Fibroblast of lung (primary cell): ENCODE results near the gene ZEB2. TPM values are rescaled to one million over a fixed set of nuclear protein-coding genes. Genes with fewer than 3 reads are reported as not detected.
A peak's percentile ranks its signal among the peaks of the same experiment; 100 is the strongest.

Source experiments
- DNase-seq, 2 donors: peaks; one replicate each; pipeline versions ENCODE4 v3.0.0 to v3.0.0-alpha.2; 2010; ENCODE audit warnings: low read depth in 2 of 2
- H2AFZ ChIP-seq: 2 replicates; pipeline ENCODE4 v1.5.1; 2012; ENCODE audit warnings: low read length, control low read depth, inconsistent platforms
- H3K27ac ChIP-seq: 2 replicates; pipeline ENCODE4 v1.5.1; 2011; ENCODE audit warnings: low read length, control low read depth; ENCODE audit not compliant: insufficient read depth
- H3K27me3 ChIP-seq: 2 replicates; pipeline ENCODE4 v1.5.1; 2011; ENCODE audit warnings: mild to moderate bottlenecking, low read length; ENCODE audit not compliant: control insufficient read depth, insufficient read depth
- H3K36me3 ChIP-seq: 2 replicates; pipeline ENCODE4 v1.5.1; 2011; ENCODE audit warnings: low read length; ENCODE audit not compliant: control insufficient read depth, insufficient read depth
- H3K4me1 ChIP-seq: 2 replicates; pipeline ENCODE4 v1.5.1; 2011; ENCODE audit warnings: low read length; ENCODE audit not compliant: control insufficient read depth, insufficient read depth; ENCODE audit errors: extremely low read depth
- H3K4me2 ChIP-seq: 2 replicates; pipeline ENCODE4 v1.5.1; 2011; ENCODE audit warnings: low read length, control low read depth; ENCODE audit not compliant: insufficient read depth; ENCODE audit errors: extremely low read depth
- H3K4me3 ChIP-seq, 4 experiments: fragments of 200-600 bp in 1 of 4; sonication (generic) in 1 of 4; replicated peaks in 1 of 4; 2 replicates each; pipeline ENCODE4 v1.5.1; 2011 to 2016; ENCODE audit warnings: low read length in 4 of 4, low read depth in 3 of 4, mild to moderate bottlenecking in 3 of 4, control low read depth in 2 of 4, inconsistent platforms in 1 of 4, mixed read lengths in 1 of 4; ENCODE audit not compliant: insufficient read depth in 1 of 4; ENCODE audit errors: control extremely low read depth in 1 of 4
- H3K79me2 ChIP-seq: 2 replicates; pipeline ENCODE4 v1.5.1; 2012; ENCODE audit warnings: mild to moderate bottlenecking, low read length, inconsistent platforms; ENCODE audit not compliant: control insufficient read depth, insufficient read depth
- H3K9ac ChIP-seq: 2 replicates; pipeline ENCODE4 v1.5.1; 2011; ENCODE audit warnings: mild to moderate bottlenecking, low read length, control low read depth; ENCODE audit not compliant: insufficient read depth
- H3K9me3 ChIP-seq: 2 replicates; pipeline ENCODE4 v1.5.1; 2012; ENCODE audit warnings: low read depth, low read length; ENCODE audit not compliant: control insufficient read depth, insufficient read depth
- H4K20me1 ChIP-seq: 2 replicates; pipeline ENCODE4 v1.5.1; 2011; ENCODE audit warnings: low read length; ENCODE audit not compliant: control insufficient read depth, insufficient read depth; ENCODE audit errors: extremely low read depth
- EZH2 ChIP-seq: IDR thresholded peaks from 2 replicates; pipeline ENCODE4 v1.5.1; 2012; ENCODE audit warnings: low read length, control low read depth, mild to moderate bottlenecking; ENCODE audit errors: missing control alignments
- polyA plus RNA-seq, 2 donors: library from polyadenylated mRNA; depleted of rRNA in 1 of 2; stranded (reverse) in 1 of 2; unstranded in 1 of 2; fragments of >200 nt; gene quantifications; 2 replicates each; pipeline ENCODE4 v1.2.1, GENCODE V29; 2011 to 2012; ENCODE audit warnings: missing spikeins in 1 of 2
- total RNA-seq: library from RNA; depleted of rRNA; stranded (reverse); fragments of >200 nt; gene quantifications from 2 replicates; pipeline ENCODE4 v1.2.1, GENCODE V29; 2014
- TF ChIP-seq, protein P1 (sequence below), 2 donors: IDR thresholded peaks in 1 of 2; conservative IDR thresholded peaks in 1 of 2; 1 replicate in 1 of 2; 2 replicates in 1 of 2; pipeline ENCODE4 v1.5.1; 2011 to 2012; ENCODE audit warnings: low read length in 2 of 2, control low read depth in 1 of 2, inconsistent platforms in 1 of 2, low read depth in 1 of 2, mild to moderate bottlenecking in 1 of 2

The ZEB2 gene
- total and polyA plus RNA-seq, 2 donors (not counting 1 experiment from before 2014, with no cell fraction given): 91.0 to 130 TPM

DNA sequence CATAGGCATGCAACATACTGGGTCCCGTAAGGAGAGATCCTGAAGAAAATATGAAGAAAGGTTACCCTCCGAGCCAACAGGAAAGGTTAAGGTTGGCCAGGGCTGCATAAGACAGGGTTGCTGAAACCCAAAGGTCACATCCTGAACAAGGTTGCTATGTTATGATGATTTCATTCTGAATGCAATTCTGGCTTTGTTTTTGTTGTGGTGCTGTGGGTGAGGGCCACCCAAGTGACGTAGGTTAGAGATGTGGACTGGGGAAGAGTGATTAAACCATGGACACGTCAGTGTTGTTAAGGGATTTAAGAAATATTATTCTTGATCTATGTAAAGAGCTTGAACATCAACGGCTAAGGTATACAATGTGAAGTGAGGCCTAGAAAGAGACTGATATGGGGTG, 60.0 kb downstream of the ZEB2 start:
- peaks cover 81% of the 10 kb centered on the region for H3K79me2 ChIP-seq
- H3K9me3 ChIP-seq: no peaks in the 10 kb centered on the region
- peak overlapping the region in 1 of 4 experiments; percentile 2 for H3K4me3 ChIP-seq
- H3K9ac ChIP-seq: no peak overlapping the region
- no peak overlapping the region for H2AFZ ChIP-seq
- peak; percentile 63 to 88 for DNase-seq
- peak overlapping the region; percentile 4 for H3K4me2 ChIP-seq
- H3K4me1 ChIP-seq: peaks cover 26% of the 10 kb centered on the region
- H3K27me3 ChIP-seq: no peaks in the 10 kb centered on the region
- no peaks in the 10 kb centered on the region for H4K20me1 ChIP-seq
- peak overlapping the region; percentile 72 for H3K27ac ChIP-seq
- TF ChIP-seq, protein P1, sequence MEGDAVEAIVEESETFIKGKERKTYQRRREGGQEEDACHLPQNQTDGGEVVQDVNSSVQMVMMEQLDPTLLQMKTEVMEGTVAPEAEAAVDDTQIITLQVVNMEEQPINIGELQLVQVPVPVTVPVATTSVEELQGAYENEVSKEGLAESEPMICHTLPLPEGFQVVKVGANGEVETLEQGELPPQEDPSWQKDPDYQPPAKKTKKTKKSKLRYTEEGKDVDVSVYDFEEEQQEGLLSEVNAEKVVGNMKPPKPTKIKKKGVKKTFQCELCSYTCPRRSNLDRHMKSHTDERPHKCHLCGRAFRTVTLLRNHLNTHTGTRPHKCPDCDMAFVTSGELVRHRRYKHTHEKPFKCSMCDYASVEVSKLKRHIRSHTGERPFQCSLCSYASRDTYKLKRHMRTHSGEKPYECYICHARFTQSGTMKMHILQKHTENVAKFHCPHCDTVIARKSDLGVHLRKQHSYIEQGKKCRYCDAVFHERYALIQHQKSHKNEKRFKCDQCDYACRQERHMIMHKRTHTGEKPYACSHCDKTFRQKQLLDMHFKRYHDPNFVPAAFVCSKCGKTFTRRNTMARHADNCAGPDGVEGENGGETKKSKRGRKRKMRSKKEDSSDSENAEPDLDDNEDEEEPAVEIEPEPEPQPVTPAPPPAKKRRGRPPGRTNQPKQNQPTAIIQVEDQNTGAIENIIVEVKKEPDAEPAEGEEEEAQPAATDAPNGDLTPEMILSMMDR (conservative IDR thresholded peaks at IDR 0.05 in 1 of 2, IDR thresholded peaks at IDR 0.05 in 1 of 2; ENCODE audit: low read depth in 1 of 2, low read length in 2 of 2): no peak
- no peak for TF ChIP-seq EZH2
- H3K36me3 ChIP-seq: no peaks in the 10 kb centered on the region

DNA sequence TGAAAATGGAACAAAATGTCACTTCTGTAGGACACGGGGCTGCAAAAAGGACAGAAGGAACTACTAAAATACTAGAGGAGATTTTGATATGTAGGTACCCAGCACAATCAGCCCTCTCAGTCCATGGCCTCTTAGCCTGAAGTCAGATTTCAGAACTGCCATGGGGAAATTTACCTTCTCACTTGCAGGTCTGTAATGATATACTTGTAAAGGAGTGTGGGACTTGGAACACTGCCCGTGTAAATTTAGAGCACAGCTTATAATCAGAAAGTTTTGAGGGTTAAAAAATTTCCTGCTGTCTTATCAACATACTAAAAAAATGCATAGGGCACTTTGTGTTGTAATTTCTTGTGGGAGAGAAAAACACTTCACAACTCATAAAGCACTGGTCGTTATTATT, 60.6 kb downstream of the ZEB2 start:
- no peaks in the 10 kb centered on the region for H4K20me1 ChIP-seq
- peak overlapping the region; percentile 32 for H3K4me2 ChIP-seq
- H3K27ac ChIP-seq: peak overlapping the region; percentile 72
- no peak overlapping the region for H3K4me3 ChIP-seq
- H3K27me3 ChIP-seq: no peaks in the 10 kb centered on the region
- no peaks in the 10 kb centered on the region for H3K9me3 ChIP-seq
- H3K4me1 ChIP-seq: peaks cover 30% of the 10 kb centered on the region
- DNase-seq: no peak
- no peak overlapping the region for H2AFZ ChIP-seq
- H3K36me3 ChIP-seq: no peaks in the 10 kb centered on the region
- H3K79me2 ChIP-seq: peaks cover 83% of the 10 kb centered on the region
- H3K9ac ChIP-seq: peak overlapping the region; percentile 22
- no peak for TF ChIP-seq EZH2
- TF ChIP-seq, protein P1 (conservative IDR thresholded peaks at IDR 0.05 in 1 of 2, IDR thresholded peaks at IDR 0.05 in 1 of 2; ENCODE audit: low read depth in 1 of 2, low read length in 2 of 2): no peak

DNA sequence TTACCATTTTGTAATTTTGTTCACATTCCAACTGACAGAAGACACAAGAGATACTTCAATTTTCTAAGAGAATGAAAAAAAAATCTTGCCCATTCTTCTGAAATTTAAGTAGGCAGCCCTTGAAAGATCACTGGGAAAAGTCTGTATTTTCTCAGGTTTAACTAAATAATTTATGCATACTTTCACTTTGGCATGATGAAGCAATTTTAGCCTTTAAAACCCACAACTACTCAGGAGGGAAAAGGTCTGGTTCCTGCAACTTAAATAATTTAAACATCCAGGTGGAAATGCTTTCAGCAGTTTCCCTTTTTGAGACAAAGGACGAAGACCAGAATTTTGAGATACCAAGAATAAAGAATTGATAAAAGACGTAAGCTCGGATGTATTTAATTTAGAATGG, 61.4 kb downstream of the ZEB2 start:
- DNase-seq: no peak
- no peak for TF ChIP-seq EZH2
- TF ChIP-seq, protein P1 (conservative IDR thresholded peaks at IDR 0.05 in 1 of 2, IDR thresholded peaks at IDR 0.05 in 1 of 2; ENCODE audit: low read depth in 1 of 2, low read length in 2 of 2): no peak
- Histone ChIP-seq H4K20me1 (no peaks in the 10 kb centered on the region), H3K9me3 (no peaks in the 10 kb centered on the region), H3K27me3 (no peaks in the 10 kb centered on the region), H3K79me2 (peaks cover 82% of the 10 kb centered on the region), H3K36me3 (no peaks in the 10 kb centered on the region), H3K27ac (peak overlapping the region; percentile 72), H3K4me2 (peak overlapping the region; percentile 46), H3K4me3 (peak overlapping the region in 1 of 4 experiments; percentile 4), H2AFZ (no peak overlapping the region), H3K9ac (no peak overlapping the region), H3K4me1 (peaks cover 31% of the 10 kb centered on the region)
